ENCODE measurements around the gene APOM.

Gene APOM

GRCh38 chr6:31631681-31632278 lies 23.9 kb upstream of the APOM start:
- no peak for DNase-seq

GRCh38 chr6:31632279-31632946 lies 23.3 kb upstream of the APOM start:
- DNase-seq: no peak

GRCh38 chr6:31633447-31633846 lies 22.2 kb upstream of the APOM start:
- no peak for DNase-seq

GRCh38 chr6:31634131-31634530 lies 21.6 kb upstream of the APOM start:
- DNase-seq: no peak

- DNase-seq: no peak
Observed at GRCh38 chr6:31634969-31635575, 20.6 kb upstream of the APOM start.

GRCh38 chr6:31636698-31637596 lies 18.7 kb upstream of the APOM start:
- no peak for DNase-seq

- no peak for DNase-seq
Observed at GRCh38 chr6:31639043-31639442, 16.7 kb upstream of the APOM start.

- DNase-seq: no peak
Observed at GRCh38 chr6:31639449-31639861, 16.2 kb upstream of the APOM start.

GRCh38 chr6:31640612-31641011 lies 15.1 kb upstream of the APOM start:
- DNase-seq: no peak

- no peak for DNase-seq
Observed at GRCh38 chr6:31641370-31641769, 14.3 kb upstream of the APOM start.

GRCh38 chr6:31642798-31643570 lies 12.7 kb upstream of the APOM start:
- DNase-seq: no peak

- DNase-seq: no peak
Observed at GRCh38 chr6:31643818-31644454, 11.8 kb upstream of the APOM start.

GRCh38 chr6:31645325-31645724 lies 10.4 kb upstream of the APOM start:
- no peak for DNase-seq

GRCh38 chr6:31651602-31652191 lies 4.0 kb upstream of the APOM start:
- no peak for DNase-seq

- peak; percentile 94 for DNase-seq
Observed at GRCh38 chr6:31652925-31653724, 2.6 kb upstream of the APOM start.

- no peak for DNase-seq
Observed at GRCh38 chr6:31654574-31655348, 933 bp upstream of the APOM start.

- DNase-seq: no peak
Observed at GRCh38 chr6:31657406-31658157, 1.9 kb downstream of the APOM start.

- DNase-seq: no peak
Observed at GRCh38 chr6:31658158-31658688, 2.5 kb downstream of the APOM start.
